SH-SY5Y (cell line): ENCODE measurements around the gene TMEM87B.

Experiments
- GATA2 ChIP-seq: IDR thresholded peaks from 2 replicates; pipeline ENCODE4 v1.6.1; 2011; ENCODE audit warnings: mild to moderate bottlenecking, low read depth, low read length
- GATA3 ChIP-seq: IDR thresholded peaks from 2 replicates; pipeline ENCODE4 v1.6.1; 2011; ENCODE audit warnings: low read depth, mild to moderate bottlenecking, low read length, moderate library complexity

DNA sequence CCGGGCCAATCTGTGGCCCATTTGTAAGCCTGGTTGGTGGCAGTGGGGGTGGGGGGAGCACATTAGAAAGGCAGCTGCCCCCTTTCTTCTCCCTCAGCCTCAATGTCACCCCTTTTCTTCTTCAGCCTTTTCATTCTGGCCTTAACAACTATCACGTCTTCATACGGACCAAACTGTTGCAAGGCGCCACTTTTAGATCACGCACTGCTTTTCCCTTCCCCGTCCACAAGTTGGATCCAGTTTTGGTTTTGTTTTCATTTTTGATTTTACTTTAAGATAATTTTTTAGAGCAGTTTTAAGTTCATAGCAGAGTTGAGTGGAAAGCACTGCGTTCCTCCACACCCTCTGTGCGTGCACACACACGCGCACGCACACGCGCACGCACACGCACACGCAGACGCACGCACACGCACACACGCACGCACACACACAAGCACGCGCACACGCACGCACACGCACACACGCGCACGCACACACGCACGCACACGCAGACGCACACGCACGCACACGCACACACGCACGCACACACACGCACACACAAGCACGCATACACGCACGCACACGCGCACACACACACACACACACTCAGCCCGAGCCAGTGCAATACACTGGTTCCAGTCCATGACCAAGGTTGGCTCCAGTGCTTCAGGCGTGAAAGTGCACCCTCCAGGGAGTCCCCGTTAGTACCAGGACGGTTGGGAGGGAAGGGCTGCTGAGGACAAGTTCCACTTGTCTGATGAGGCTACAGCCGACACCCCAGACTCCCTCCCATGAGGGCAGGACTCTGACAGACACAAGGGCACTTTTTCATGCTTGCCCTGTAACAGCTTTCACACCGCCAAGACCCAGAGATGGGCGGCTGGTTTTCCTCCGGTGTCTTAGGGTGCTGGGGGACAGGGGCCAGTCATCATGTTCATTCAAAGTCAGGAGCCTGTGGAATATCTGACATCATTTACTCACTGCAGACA, 105.5 kb downstream of the TMEM87B start:
- no peak for TF ChIP-seq GATA2
- TF ChIP-seq GATA3, result no peak
